ENCODE data around the gene AFF3.

AFF3 gene

GRCh38 chr2:100009743-100010142 lies 132.6 kb downstream of the AFF3 start:
- in situ Hi-C loops (cut with MboI; ENCODE audit: low sequenced_read_pairs, unreplicated experiment), result no loop called here
- no peak for DNase-seq (ENCODE audit: low spot score)
- TF ChIP-seq CTCF (IDR thresholded peaks at IDR 0.05; ENCODE audit: borderline replicate concordance, control extremely low read depth, extremely low read depth, insufficient read depth, missing control alignments), result no peak

GRCh38 chr2:100008956-100009355 lies 133.4 kb downstream of the AFF3 start:
- in situ Hi-C loops (cut with MboI; ENCODE audit: low sequenced_read_pairs, unreplicated experiment), result no loop called here
- no peak for DNase-seq (ENCODE audit: low spot score)
- no peak for TF ChIP-seq CTCF (IDR thresholded peaks at IDR 0.05; ENCODE audit: borderline replicate concordance, control extremely low read depth, extremely low read depth, insufficient read depth, missing control alignments)

GRCh38 chr2:100006516-100006915 lies 135.9 kb downstream of the AFF3 start:
- in situ Hi-C loops (cut with MboI; ENCODE audit: low sequenced_read_pairs, unreplicated experiment), result no loop called here
- DNase-seq (ENCODE audit: low spot score), result no peak
- no peak for TF ChIP-seq CTCF (IDR thresholded peaks at IDR 0.05; ENCODE audit: borderline replicate concordance, control extremely low read depth, extremely low read depth, insufficient read depth, missing control alignments)

- DNase-seq (ENCODE audit: low spot score), result no peak
- in situ Hi-C loops (cut with MboI; ENCODE audit: low sequenced_read_pairs, unreplicated experiment), result no loop called here
- no peak for TF ChIP-seq CTCF (IDR thresholded peaks at IDR 0.05; ENCODE audit: borderline replicate concordance, control extremely low read depth, extremely low read depth, insufficient read depth, missing control alignments)
These were observed 137.4 kb downstream of the AFF3 start for GRCh38 chr2:100004959-100005387.

GRCh38 chr2:100004348-100004884 lies 138.0 kb downstream of the AFF3 start:
- in situ Hi-C loops (cut with MboI; ENCODE audit: low sequenced_read_pairs, unreplicated experiment), result no loop called here
- TF ChIP-seq CTCF (IDR thresholded peaks at IDR 0.05; ENCODE audit: borderline replicate concordance, control extremely low read depth, extremely low read depth, insufficient read depth, missing control alignments), result no peak
- DNase-seq (ENCODE audit: low spot score), result no peak

GRCh38 chr2:100002059-100002458 lies 140.3 kb downstream of the AFF3 start:
- DNase-seq (ENCODE audit: low spot score), result no peak
- TF ChIP-seq CTCF (IDR thresholded peaks at IDR 0.05; ENCODE audit: borderline replicate concordance, control extremely low read depth, extremely low read depth, insufficient read depth, missing control alignments), result no peak
- in situ Hi-C loops (cut with MboI; ENCODE audit: low sequenced_read_pairs, unreplicated experiment), result no loop called here

Data from GM13976 (cell line).